Ectodermal cell (in vitro differentiated cells): ENCODE measurements around the gene NFIL3.
"Not testable (repeated sequence)": the region's sequence is repeated elsewhere in the genome, so short reads cannot be mapped to it uniquely, and the experiment has no call there.

Experiments used
- H3K27ac ChIP-seq: 2 replicates; pipeline ENCODE4 v1.7.0; 2013; ENCODE audit warnings: mild to moderate bottlenecking, low read depth, low read length; ENCODE audit not compliant: insufficient read depth, poor library complexity, severe bottlenecking
- H3K27me3 ChIP-seq: 2 replicates; pipeline ENCODE4 v1.7.0; 2013; ENCODE audit warnings: mild to moderate bottlenecking, low read length; ENCODE audit not compliant: insufficient read depth, control insufficient read depth, poor library complexity, severe bottlenecking
- H3K36me3 ChIP-seq: one replicate; pipeline ENCODE4 v1.7.0; 2013; ENCODE audit warnings: low read length; ENCODE audit not compliant: control insufficient read depth, insufficient read depth
- H3K4me1 ChIP-seq: one replicate; pipeline ENCODE4 v1.7.0; 2013; ENCODE audit warnings: low read length; ENCODE audit not compliant: control insufficient read depth, insufficient read depth
- H3K4me3 ChIP-seq: 2 replicates; pipeline ENCODE4 v1.7.0; 2013; ENCODE audit warnings: low read depth, low read length, control low read depth; ENCODE audit not compliant: insufficient read depth
- H3K9me3 ChIP-seq: 2 replicates; pipeline ENCODE4 v1.7.0; 2013; ENCODE audit warnings: mild to moderate bottlenecking, low read length, moderate library complexity; ENCODE audit not compliant: control insufficient read depth
- WGBS, 2 experiments: methylation state at CpG; one replicate each; pipeline ENCODE4 v1.1.7; 2013; ENCODE audit warnings: missing lambda C conversion rate in 2 of 2; 5-methylcytosine and 5-hydroxymethylcytosine counted together

The NFIL3 gene

GRCh38 chr9:91378054-91378453 is 45.6 kb downstream of the NFIL3 start:
- not testable (repeated sequence) for H3K27me3 ChIP-seq, H3K4me3 ChIP-seq, H3K4me1 ChIP-seq, H3K36me3 ChIP-seq, H3K27ac ChIP-seq, H3K9me3 ChIP-seq
- WGBS, 2 experiments: 82 to 96% methylated on average over 1 to 3 of the region's 3 CpGs

- no peaks in the 10 kb centered on the region for H3K36me3 ChIP-seq
- H3K27ac ChIP-seq: no peak overlapping the region
- WGBS, 2 experiments: 91 to 92% methylated on average over 4 of the region's 4 CpGs
- no peaks in the 10 kb centered on the region for H3K9me3 ChIP-seq
- no peak overlapping the region for H3K4me3 ChIP-seq
- no peaks in the 10 kb centered on the region for H3K4me1 ChIP-seq
- H3K27me3 ChIP-seq: no peaks in the 10 kb centered on the region
These were observed 47.4 kb downstream of the NFIL3 start for GRCh38 chr9:91376239-91376638.

- no peaks in the 10 kb centered on the region for H3K27me3 ChIP-seq
- WGBS, 2 experiments: 93 to 96% methylated on average over 2 of the region's 3 CpGs
- H3K36me3 ChIP-seq: no peaks in the 10 kb centered on the region
- no peak overlapping the region for H3K4me3 ChIP-seq
- H3K27ac ChIP-seq: no peak overlapping the region
- H3K4me1 ChIP-seq: no peaks in the 10 kb centered on the region
- H3K9me3 ChIP-seq: no peaks in the 10 kb centered on the region
These were observed 48.7 kb downstream of the NFIL3 start for GRCh38 chr9:91374939-91375338.

GRCh38 chr9:91371894-91372293 is 51.7 kb downstream of the NFIL3 start:
- 74 to 82% methylated on average over 1 of the region's 1 CpG for WGBS, 2 experiments
- Histone ChIP-seq H3K27ac (no peak overlapping the region), H3K9me3 (no peaks in the 10 kb centered on the region), H3K27me3 (no peaks in the 10 kb centered on the region), H3K36me3 (no peaks in the 10 kb centered on the region), H3K4me1 (no peaks in the 10 kb centered on the region), H3K4me3 (no peak overlapping the region)

- H3K27ac ChIP-seq: not testable (repeated sequence)
- WGBS, 2 experiments: 83 to 91% methylated on average over 2 to 3 of the region's 3 CpGs
These were observed 53.6 kb downstream of the NFIL3 start for GRCh38 chr9:91370006-91370405.

GRCh38 chr9:91364702-91365101 is 58.9 kb downstream of the NFIL3 start:
- Histone ChIP-seq H3K36me3 (no peaks in the 10 kb centered on the region), H3K4me1 (no peaks in the 10 kb centered on the region), H3K4me3 (no peak overlapping the region), H3K27me3 (no peaks in the 10 kb centered on the region), H3K27ac (no peak overlapping the region), H3K9me3 (peaks cover 3% of the 10 kb centered on the region)
- WGBS, 2 experiments: 89 to 94% methylated on average over 3 of the region's 3 CpGs

More at GRCh38 chr9:91370006-91370405, 53.6 kb downstream of the NFIL3 start:
- not testable (repeated sequence) for H3K4me3 ChIP-seq, H3K36me3 ChIP-seq, H3K27me3 ChIP-seq, H3K9me3 ChIP-seq, H3K4me1 ChIP-seq

GRCh38 chr9:91364005-91364404 is 59.6 kb downstream of the NFIL3 start:
- H3K9me3 ChIP-seq: peaks cover 3% of the 10 kb centered on the region
- H3K27me3 ChIP-seq: no peaks in the 10 kb centered on the region
- H3K4me3 ChIP-seq: no peak overlapping the region
- H3K4me1 ChIP-seq: no peaks in the 10 kb centered on the region
- H3K27ac ChIP-seq: no peak overlapping the region
- H3K36me3 ChIP-seq: no peaks in the 10 kb centered on the region
- WGBS, 2 experiments: 95 to 97% methylated on average over 7 of the region's 7 CpGs

- Histone ChIP-seq H3K27ac (no peak overlapping the region), H3K9me3 (peaks cover 3% of the 10 kb centered on the region), H3K4me3 (peak overlapping the region; percentile 76), H3K4me1 (no peaks in the 10 kb centered on the region), H3K36me3 (no peaks in the 10 kb centered on the region), H3K27me3 (no peaks in the 10 kb centered on the region)
- 69 to 70% methylated on average over 15 of the region's 15 CpGs for WGBS, 2 experiments
These were observed 61.5 kb downstream of the NFIL3 start for GRCh38 chr9:91362051-91362611.

GRCh38 chr9:91361291-91362050 is 62.2 kb downstream of the NFIL3 start, which contains the start of gene AUH:
AUH (minus strand) TSS chr9:91361918; CDS start chr9:91361889, 29 bp downstream.
- 0% methylated on average over 82 of the region's 82 CpGs for WGBS, 2 experiments
- H3K27me3 ChIP-seq: no peaks in the 10 kb centered on the region
- peak within 1 kb of the TSS; percentile 76 for H3K4me3 ChIP-seq

GRCh38 chr9:91360551-91361290 is 62.9 kb downstream of the NFIL3 start:
- Histone ChIP-seq H3K27ac (no peak overlapping the region), H3K36me3 (no peaks in the 10 kb centered on the region), H3K27me3 (no peaks in the 10 kb centered on the region), H3K9me3 (peaks cover 3% of the 10 kb centered on the region), H3K4me3 (peak overlapping the region; percentile 76), H3K4me1 (no peaks in the 10 kb centered on the region)
- WGBS, 2 experiments: 5 to 6% methylated on average over 8 to 10 of the region's 10 CpGs

More at GRCh38 chr9:91361291-91362050, 62.2 kb downstream of the NFIL3 start, which contains the start of gene AUH:
- Histone ChIP-seq H3K36me3 (no peaks in the 10 kb centered on the region), H3K27ac (peak within 1 kb of the TSS; percentile 17), H3K4me1 (no peaks in the 10 kb centered on the region), H3K9me3 (peaks cover 3% of the 10 kb centered on the region)
